HepG2 (cell line): Measurements from ENCODE around the gene SLC45A1. TPM values are rescaled to one million over a fixed set of nuclear protein-coding genes. Genes with fewer than 3 reads are reported as not detected.

ENCODE experiments used
- ATAC-seq: fragments of 200-7000 bp; cut with Tn5 transposase; 3 replicates; pipeline ENCODE4 v1.9.1; 2020; ENCODE audit warnings: mild to moderate bottlenecking, moderate library complexity
- BruUV-seq: library from RNA; stranded (reverse); fragments of 400-500 nt; replicated peaks from 2 replicates; lab custom pipeline; 2021; lab: Mats Ljungman, UMichigan
- CTCF ChIA-PET: fragments of 300-600 bp; formaldehyde crosslinking; extraction: SDS; loops from one replicate; lab custom pipeline; 2021; ENCODE audit warnings: low total read pairs, inconsistent platforms, low intra/inter-chr PET ratio; lab: Yijun Ruan, JAX
- POLR2A ChIA-PET: fragments of 350-600 bp; sonication (Branson Sonifier 250); formaldehyde crosslinking; loops from one replicate; lab custom pipeline; 2020; ENCODE audit warnings: antibody characterized with exemption, inconsistent platforms; lab: Yijun Ruan, JAX
- DNase-seq: peaks from one replicate; pipeline ENCODE4 v3.0.0-alpha.2; 2015; ENCODE audit warnings: low spot score
- FAIRE-seq: peaks from 3 replicates; lab custom pipeline; 2011; peaks lifted over from hg19 to GRCh38; lab: Jason Lieb, UNC
- H2AFZ ChIP-seq: one replicate; pipeline ENCODE4 v1.6.1; 2011; ENCODE audit warnings: low read length, inconsistent platforms
- H3K27ac ChIP-seq: fragments of 300-600 bp; 3 replicates; pipeline ENCODE4 v1.8.0; 2011; ENCODE audit warnings: mixed run types, mild to moderate bottlenecking, mixed read lengths, low read length, inconsistent platforms; ENCODE audit not compliant: insufficient read depth; ENCODE audit errors: extremely low read length
- H3K27me3 ChIP-seq, 2 experiments: fragments of 200-600 bp in 1 of 2; 2 replicates in 1 of 2; 3 replicates in 1 of 2; pipeline versions ENCODE4 v1.6.0 to v1.8.0; 2011; ENCODE audit warnings: low read length in 2 of 2, mild to moderate bottlenecking in 2 of 2, moderate library complexity in 2 of 2, inconsistent platforms in 1 of 2; ENCODE audit not compliant: insufficient read depth in 2 of 2, control insufficient read depth in 1 of 2
- H3K36me3 ChIP-seq, 2 experiments: fragments of 200-600 bp in 1 of 2; replicated peaks in 1 of 2; 2 replicates in 1 of 2; 3 replicates in 1 of 2; pipeline versions ENCODE4 v1.5.1 to v1.8.0; 2011; ENCODE audit warnings: low read length in 2 of 2, inconsistent platforms in 1 of 2; ENCODE audit not compliant: insufficient read depth in 2 of 2, control insufficient read depth in 1 of 2
- H3K4me1 ChIP-seq: 2 replicates; pipeline ENCODE4 v1.5.1; 2012; ENCODE audit warnings: low read length, inconsistent platforms; ENCODE audit not compliant: insufficient read depth
- H3K4me2 ChIP-seq: 2 replicates; pipeline ENCODE4 v1.6.0; 2011; ENCODE audit warnings: low read depth, low read length, inconsistent platforms
- H3K4me3 ChIP-seq, 3 experiments: fragments of 200-600 bp in 1 of 3; sonication (generic), shearing (Covaris generic) in 1 of 3; replicated peaks in 1 of 3; 2 replicates each; pipeline ENCODE4 v1.5.1; 2011 to 2016; ENCODE audit warnings: low read length in 3 of 3, inconsistent platforms in 2 of 3, low read depth in 2 of 3, mild to moderate bottlenecking in 2 of 3, control low read depth in 1 of 3, mixed read lengths in 1 of 3; ENCODE audit not compliant: insufficient read depth in 1 of 3
- H3K79me2 ChIP-seq: one replicate; pipeline ENCODE4 v1.6.1; 2011; ENCODE audit warnings: low read length, inconsistent platforms; ENCODE audit not compliant: insufficient read depth
- H3K9ac ChIP-seq: 2 replicates; pipeline ENCODE4 v1.6.0; 2011; ENCODE audit warnings: mild to moderate bottlenecking, low read depth, low read length, inconsistent platforms; ENCODE audit not compliant: insufficient read depth
- H3K9me3 ChIP-seq: 2 replicates; pipeline ENCODE4 v1.5.1; 2012; ENCODE audit warnings: mild to moderate bottlenecking, low read length
- H4K20me1 ChIP-seq: 2 replicates; pipeline ENCODE4 v1.6.0; 2011; ENCODE audit warnings: inconsistent platforms, mild to moderate bottlenecking, low read length, moderate library complexity; ENCODE audit not compliant: insufficient read depth
- ERF ChIP-seq: IDR thresholded peaks from 2 replicates; pipeline ENCODE4 v1.6.1; 2018; ENCODE audit warnings: missing biosample characterization, missing genetic modification reagents
- HNRNPL ChIP-seq: fragments of 200-400 bp; formaldehyde crosslinking; IDR thresholded peaks from 2 replicates; pipeline ENCODE4 v1.6.1; 2017; ENCODE audit warnings: mild to moderate bottlenecking, low read depth, low read length
- KMT2A ChIP-seq: sonication (generic); formaldehyde crosslinking; IDR thresholded peaks from 2 replicates; pipeline ENCODE4 v1.4.0; 2020; ENCODE audit warnings: missing genetic modification reagents
- TFDP1 ChIP-seq: IDR thresholded peaks from 2 replicates; pipeline ENCODE4 v1.6.1; 2016; ENCODE audit warnings: missing compliant biosample characterization, missing genetic modification reagents, borderline replicate concordance
- ZNF142 ChIP-seq: sonication (generic); formaldehyde crosslinking; IDR thresholded peaks from 2 replicates; pipeline ENCODE4 v1.4.0; 2020; ENCODE audit warnings: missing genetic modification reagents
- ZNF256 ChIP-seq: sonication (generic); formaldehyde crosslinking; conservative IDR thresholded peaks from 2 replicates; pipeline ENCODE4 v1.4.0; 2020; ENCODE audit warnings: missing genetic modification reagents
- ZNF746 ChIP-seq: sonication (generic); formaldehyde crosslinking; IDR thresholded peaks from 2 replicates; pipeline ENCODE4 v1.8.0; 2022; ENCODE audit warnings: mild to moderate bottlenecking, missing genetic modification reagents
- ZSCAN9 ChIP-seq: IDR thresholded peaks from 2 replicates; pipeline ENCODE4 v1.6.1; 2016; ENCODE audit warnings: borderline replicate concordance
- WGBS: methylation state at CpG from one replicate; pipeline ENCODE4 v1.1.6; 2017; ENCODE audit warnings: low lambda C conversion rate; 5-methylcytosine and 5-hydroxymethylcytosine counted together
- in situ Hi-C: cut with HindIII; loops from 2 replicates; pipeline ENCODE4 v1.10.0; 2017; ENCODE audit warnings: low pct_unique_long_range_greater_than_20kb; ENCODE audit not compliant: extremely low pct_ligation_motif_present
- intact Hi-C: fragments of 100-400 bp; cut with micrococcal nuclease; formaldehyde crosslinking; loops from one replicate; pipeline ENCODE4 v1.10.0; 2022; ENCODE audit not compliant: unreplicated experiment
- polyA plus RNA-seq, 8 experiments: library from polyadenylated mRNA; depleted of rRNA in 3 of 8; stranded (reverse) in 7 of 8; unstranded in 1 of 8; fragments of >200 nt; fragmentation: Illumina TruSeq in 4 of 8; extraction: Trizol in 4 of 8; gene quantifications; 2 replicates each; pipeline versions ENCODE4 v1.2.1 to v1.2.3, GENCODE V29; 2011 to 2016; ENCODE audit warnings: low read depth in 4 of 8, missing spikeins in 1 of 8, mixed read lengths in 1 of 8; ENCODE audit not compliant: insufficient read depth in 1 of 8
- total RNA-seq, 5 experiments: library from RNA; depleted of rRNA; stranded (reverse); fragments of >200 nt; fragmentation: Illumina TruSeq; extraction: Trizol; gene quantifications; 2 replicates each; pipeline ENCODE4 v1.2.3, GENCODE V29; 2016; ENCODE audit warnings: low read depth in 1 of 5
- TF ChIP-seq, protein P1 (sequence below): sonication (generic); formaldehyde crosslinking; IDR thresholded peaks from 2 replicates; pipeline ENCODE4 v1.5.0; 2020; ENCODE audit warnings: missing genetic modification reagents
- TF ChIP-seq, protein P2 (sequence below): sonication (generic); formaldehyde crosslinking; IDR thresholded peaks from 2 replicates; pipeline ENCODE4 v1.8.0; 2022; ENCODE audit warnings: low read depth, missing genetic modification reagents

SLC45A1 gene
- total and polyA plus RNA-seq, 2 of the 13 experiments (the other 11 are each of a cell fraction or from before 2014, with no cell fraction given), result not detected

- no peaks in the 10 kb centered on the region for H3K9me3 ChIP-seq
- H3K36me3 ChIP-seq, result no peaks in the 10 kb centered on the region
- H3K79me2 ChIP-seq, result no peaks in the 10 kb centered on the region
- H2AFZ ChIP-seq, result peak overlapping the region; percentile 87
- FAIRE-seq, result peak; percentile 61
- no TSS peak for BruUV-seq
- ChIA-PET CTCF (no interaction called here), POLR2A (interaction anchor here (0.7 to 1.7 kb wide), 8 partner anchors 10 to 258 kb away, joined by 3 to 4 read pairs (median 3); no protein-coding TSS in a partner anchor)
- TF ChIP-seq KMT2A (no peak), ZNF746 (CRISPR knock-in tag) (no peak), HNRNPL (no peak), TFDP1 (CRISPR knock-in tag) (no peak), ZNF142 (CRISPR knock-in tag) (no peak), ZSCAN9 (CRISPR knock-in tag) (no peak), ZNF256 (CRISPR knock-in tag) (no peak), ERF (CRISPR knock-in tag) (no peak)
- TF ChIP-seq, protein P1, sequence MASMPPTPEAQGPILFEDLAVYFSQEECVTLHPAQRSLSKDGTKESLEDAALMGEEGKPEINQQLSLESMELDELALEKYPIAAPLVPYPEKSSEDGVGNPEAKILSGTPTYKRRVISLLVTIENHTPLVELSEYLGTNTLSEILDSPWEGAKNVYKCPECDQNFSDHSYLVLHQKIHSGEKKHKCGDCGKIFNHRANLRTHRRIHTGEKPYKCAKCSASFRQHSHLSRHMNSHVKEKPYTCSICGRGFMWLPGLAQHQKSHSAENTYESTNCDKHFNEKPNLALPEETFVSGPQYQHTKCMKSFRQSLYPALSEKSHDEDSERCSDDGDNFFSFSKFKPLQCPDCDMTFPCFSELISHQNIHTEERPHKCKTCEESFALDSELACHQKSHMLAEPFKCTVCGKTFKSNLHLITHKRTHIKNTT (CRISPR knock-in tag), result no peak
- TF ChIP-seq, protein P2, sequence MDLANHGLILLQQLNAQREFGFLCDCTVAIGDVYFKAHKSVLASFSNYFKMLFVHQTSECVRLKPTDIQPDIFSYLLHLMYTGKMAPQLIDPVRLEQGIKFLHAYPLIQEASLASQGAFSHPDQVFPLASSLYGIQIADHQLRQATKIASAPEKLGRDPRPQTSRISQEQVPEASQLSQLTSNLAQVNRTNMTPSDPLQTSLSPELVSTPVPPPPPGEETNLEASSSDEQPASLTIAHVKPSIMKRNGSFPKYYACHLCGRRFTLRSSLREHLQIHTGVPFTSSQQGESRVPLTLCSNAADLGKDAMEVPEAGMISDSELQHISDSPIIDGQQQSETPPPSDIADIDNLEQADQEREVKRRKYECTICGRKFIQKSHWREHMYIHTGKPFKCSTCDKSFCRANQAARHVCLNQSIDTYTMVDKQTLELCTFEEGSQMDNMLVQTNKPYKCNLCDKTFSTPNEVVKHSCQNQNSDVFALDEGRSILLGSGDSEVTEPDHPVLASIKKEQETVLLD (CRISPR knock-in tag), result no peak
- H3K4me3 ChIP-seq, result peak overlapping the region; percentile 11 to 15 (median 14); a peak in 2 of 6 replicates
- peaks cover 41% of the 10 kb centered on the region for H3K4me1 ChIP-seq
- H4K20me1 ChIP-seq, result no peaks in the 10 kb centered on the region
- in situ Hi-C loops, result no loop called here
- peak; percentile 69 for ATAC-seq
- intact Hi-C loops, result no loop called here
- peak overlapping the region; percentile 65 for H3K4me2 ChIP-seq
- H3K9ac ChIP-seq, result peak overlapping the region; percentile 28; the same call in 1 of the 2 replicates
- WGBS, result 24% methylated on average over 8 of the region's 8 CpGs
- no peak for DNase-seq
- H3K27ac ChIP-seq, result no peak overlapping the region
- H3K27me3 ChIP-seq, result no peaks in the 10 kb centered on the region
These were observed 43.6 kb upstream of the SLC45A1 start for GRCh38 chr1:8274352-8274751.
